Progenitor cell of endocrine pancreas (in vitro differentiated cells): ENCODE results near the gene IL2. TPM values are rescaled to one million over a fixed set of nuclear protein-coding genes. Genes with fewer than 3 reads are reported as not detected.

Experiments
- DNase-seq: peaks from one replicate; pipeline ENCODE4 v3.0.0; 2021; ENCODE audit warnings: low spot score; ENCODE audit not compliant: unreplicated experiment
- H3K27ac Mint-ChIP-seq: 2 replicates; pipeline ENCODE4 v1.8.0; 2021; ENCODE audit warnings: mild to moderate bottlenecking, moderate library complexity, mixed read lengths
- H3K27me3 Mint-ChIP-seq: 2 replicates; pipeline ENCODE4 v1.8.0; 2021; ENCODE audit warnings: mixed read lengths
- H3K36me3 Mint-ChIP-seq: 2 replicates; pipeline ENCODE4 v1.8.0; 2022; ENCODE audit warnings: mixed read lengths; ENCODE audit not compliant: insufficient read depth
- H3K4me1 Mint-ChIP-seq: 2 replicates; pipeline ENCODE4 v1.8.0; 2021; ENCODE audit warnings: low read depth, mixed read lengths
- H3K4me3 Mint-ChIP-seq: 2 replicates; pipeline ENCODE4 v1.8.0; 2021; ENCODE audit warnings: low read depth, mild to moderate bottlenecking, moderate library complexity, mixed read lengths
- H3K9me3 Mint-ChIP-seq: 2 replicates; pipeline ENCODE4 v1.8.0; 2021; ENCODE audit warnings: low read depth, mixed read lengths
- long read RNA-seq: library from polyadenylated mRNA; unstranded; transcript quantifications from one replicate; pipeline ENCODE4 v2.0.0, GENCODE V29; 2020
- total RNA-seq: library from RNA; stranded (reverse); gene quantifications from 2 replicates; pipeline ENCODE4 v1.2.1, GENCODE V29; 2021
- TF ChIP-seq, protein P1 (sequence below): fragments of 200-600 bp; sonication (generic); IDR thresholded peaks from one replicate; pipeline ENCODE4 v1.5.0; 2021; ENCODE audit warnings: antibody characterized with exemption, mild to moderate bottlenecking; ENCODE audit not compliant: unreplicated experiment

Gene IL2
- not detected in 2 replicates for total RNA-seq
- long read RNA-seq = 0 reads

DNA sequence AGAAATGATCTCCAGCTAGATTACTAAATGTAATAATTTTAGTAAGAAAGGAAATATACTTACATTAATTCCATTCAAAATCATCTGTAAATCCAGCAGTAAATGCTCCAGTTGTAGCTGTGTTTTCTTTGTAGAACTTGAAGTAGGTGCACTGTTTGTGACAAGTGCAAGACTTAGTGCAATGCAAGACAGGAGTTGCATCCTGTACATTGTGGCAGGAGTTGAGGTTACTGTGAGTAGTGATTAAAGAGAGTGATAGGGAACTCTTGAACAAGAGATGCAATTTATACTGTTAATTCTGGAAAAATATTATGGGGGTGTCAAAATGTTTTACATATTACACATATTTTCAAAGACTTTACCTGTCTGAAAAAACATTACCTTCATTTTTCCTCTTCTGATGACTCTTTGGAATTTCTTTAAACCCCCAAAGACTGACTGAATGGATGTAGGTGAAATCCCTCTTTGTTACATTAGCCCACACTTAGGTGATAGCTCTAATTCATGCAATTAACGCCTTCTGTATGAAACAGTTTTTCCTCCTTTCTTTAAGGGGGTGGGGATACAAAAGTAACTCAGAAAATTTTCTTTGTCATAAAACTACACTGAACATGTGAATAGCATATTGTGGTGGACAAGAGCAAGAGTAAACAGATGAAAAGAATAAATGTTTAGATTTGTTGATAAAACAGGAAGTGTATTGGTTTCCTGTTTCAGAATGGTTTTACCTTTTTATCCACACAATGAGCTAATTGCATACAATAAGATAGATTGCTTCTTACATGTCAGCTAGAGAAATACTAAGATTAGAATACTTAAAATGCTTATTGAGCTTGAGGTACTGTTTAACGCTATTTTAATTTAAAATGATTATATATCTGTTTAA is at the start of gene IL2:
Gene IL2, minus strand, starts transcription at position 495 of the 886 bp plus-strand sequence. Its CDS starts 285 bp downstream, at position 210.
- no peak for DNase-seq
- no peak within 1 kb of the TSS for H3K4me3 Mint-ChIP-seq
- peaks cover 12% of the 10 kb centered on the region for H3K4me1 Mint-ChIP-seq
- H3K27ac Mint-ChIP-seq = no peak within 1 kb of the TSS
- no peaks in the 10 kb centered on the region for H3K36me3 Mint-ChIP-seq
- TF ChIP-seq, protein P1, sequence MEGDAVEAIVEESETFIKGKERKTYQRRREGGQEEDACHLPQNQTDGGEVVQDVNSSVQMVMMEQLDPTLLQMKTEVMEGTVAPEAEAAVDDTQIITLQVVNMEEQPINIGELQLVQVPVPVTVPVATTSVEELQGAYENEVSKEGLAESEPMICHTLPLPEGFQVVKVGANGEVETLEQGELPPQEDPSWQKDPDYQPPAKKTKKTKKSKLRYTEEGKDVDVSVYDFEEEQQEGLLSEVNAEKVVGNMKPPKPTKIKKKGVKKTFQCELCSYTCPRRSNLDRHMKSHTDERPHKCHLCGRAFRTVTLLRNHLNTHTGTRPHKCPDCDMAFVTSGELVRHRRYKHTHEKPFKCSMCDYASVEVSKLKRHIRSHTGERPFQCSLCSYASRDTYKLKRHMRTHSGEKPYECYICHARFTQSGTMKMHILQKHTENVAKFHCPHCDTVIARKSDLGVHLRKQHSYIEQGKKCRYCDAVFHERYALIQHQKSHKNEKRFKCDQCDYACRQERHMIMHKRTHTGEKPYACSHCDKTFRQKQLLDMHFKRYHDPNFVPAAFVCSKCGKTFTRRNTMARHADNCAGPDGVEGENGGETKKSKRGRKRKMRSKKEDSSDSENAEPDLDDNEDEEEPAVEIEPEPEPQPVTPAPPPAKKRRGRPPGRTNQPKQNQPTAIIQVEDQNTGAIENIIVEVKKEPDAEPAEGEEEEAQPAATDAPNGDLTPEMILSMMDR = no peak
- no peaks in the 10 kb centered on the region for H3K27me3 Mint-ChIP-seq
- H3K9me3 Mint-ChIP-seq = no peaks in the 10 kb centered on the region

DNA sequence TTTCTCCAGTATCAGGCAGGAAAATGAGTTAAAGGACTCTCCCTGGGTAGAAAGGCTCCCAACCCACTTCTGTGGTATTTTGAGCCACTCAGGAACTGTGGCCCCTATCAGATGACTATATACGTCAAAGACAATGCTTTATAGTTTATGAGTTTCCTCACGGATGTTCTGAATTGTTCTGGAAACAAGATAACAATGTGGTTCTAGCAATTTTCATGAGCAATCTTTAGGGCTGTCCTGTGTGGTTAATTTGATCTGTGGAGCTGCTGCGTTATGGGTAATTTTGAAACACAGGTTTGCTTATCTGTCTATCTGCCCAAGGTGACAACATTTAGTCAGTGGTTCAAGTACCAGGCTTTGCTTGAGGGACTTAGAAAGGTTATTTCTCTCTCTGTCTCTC is 46.7 kb upstream of the IL2 start:
- TF ChIP-seq, protein P1 = no peak
- Mint-ChIP-seq H3K27me3 (no peaks in the 10 kb centered on the region), H3K4me1 (peaks cover 1% of the 10 kb centered on the region), H3K36me3 (no peaks in the 10 kb centered on the region), H3K4me3 (no peak overlapping the region), H3K9me3 (no peaks in the 10 kb centered on the region), H3K27ac (no peak overlapping the region)
- no peak for DNase-seq

DNA sequence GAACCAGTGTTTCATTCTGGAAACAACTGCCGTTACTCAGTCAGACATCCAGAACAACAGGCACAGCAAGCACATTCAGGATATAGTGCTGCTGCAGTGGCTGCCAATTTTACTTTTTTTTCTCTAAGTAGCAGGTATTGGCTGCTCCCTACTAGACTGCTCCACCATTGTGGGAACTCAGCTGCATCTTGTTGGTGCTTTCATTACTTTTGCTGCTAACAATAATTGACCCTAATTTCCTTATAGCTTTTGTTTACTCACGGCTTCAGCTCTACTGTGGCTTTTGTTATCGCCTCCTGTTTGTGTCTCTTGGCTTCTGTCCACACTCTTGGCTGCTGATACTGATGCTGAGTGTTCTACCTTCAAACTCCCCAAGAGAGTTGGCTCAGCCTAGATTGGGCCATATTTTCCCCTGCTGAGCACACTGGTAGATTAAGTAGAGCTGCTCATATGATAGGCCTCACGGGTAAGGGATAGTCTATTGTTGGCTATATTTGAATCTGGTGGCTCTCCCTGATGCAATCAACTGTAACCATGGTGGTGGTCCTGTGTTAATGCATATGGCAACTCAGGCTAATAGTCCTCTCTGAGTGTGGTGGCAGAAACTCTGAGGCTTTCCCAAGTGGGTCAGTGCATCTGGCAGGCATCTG is 44.5 kb upstream of the IL2 start:
- DNase-seq = no peak
- peaks cover 1% of the 10 kb centered on the region for H3K4me1 Mint-ChIP-seq
- H3K9me3 Mint-ChIP-seq = peaks cover under 1% of the 10 kb centered on the region
- H3K27me3 Mint-ChIP-seq = no peaks in the 10 kb centered on the region
- no peak overlapping the region for H3K27ac Mint-ChIP-seq
- TF ChIP-seq, protein P1 = no peak
- no peaks in the 10 kb centered on the region for H3K36me3 Mint-ChIP-seq
- no peak overlapping the region for H3K4me3 Mint-ChIP-seq

DNA sequence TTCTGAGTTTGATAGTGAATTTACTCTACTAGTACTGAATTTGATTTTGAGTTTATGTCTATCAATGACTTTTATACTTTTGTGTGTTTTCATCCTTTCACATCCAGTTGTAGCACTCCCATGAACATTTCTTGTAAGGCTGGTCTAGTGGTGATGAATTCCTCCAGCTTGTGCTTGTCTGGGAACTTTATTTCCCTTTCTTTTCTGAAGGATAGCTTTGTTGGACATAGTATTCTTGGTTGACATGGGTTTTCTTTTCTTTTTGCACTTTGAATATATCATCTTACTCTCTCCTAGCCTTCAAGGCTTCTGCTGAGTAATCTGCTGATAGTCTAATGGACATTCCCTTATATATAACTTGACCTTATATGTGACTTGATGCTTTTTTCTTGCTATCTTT is 32.5 kb upstream of the IL2 start:
- Mint-ChIP-seq H3K9me3 (peaks cover 37% of the 10 kb centered on the region), H3K4me1 (no peaks in the 10 kb centered on the region)

DNA sequence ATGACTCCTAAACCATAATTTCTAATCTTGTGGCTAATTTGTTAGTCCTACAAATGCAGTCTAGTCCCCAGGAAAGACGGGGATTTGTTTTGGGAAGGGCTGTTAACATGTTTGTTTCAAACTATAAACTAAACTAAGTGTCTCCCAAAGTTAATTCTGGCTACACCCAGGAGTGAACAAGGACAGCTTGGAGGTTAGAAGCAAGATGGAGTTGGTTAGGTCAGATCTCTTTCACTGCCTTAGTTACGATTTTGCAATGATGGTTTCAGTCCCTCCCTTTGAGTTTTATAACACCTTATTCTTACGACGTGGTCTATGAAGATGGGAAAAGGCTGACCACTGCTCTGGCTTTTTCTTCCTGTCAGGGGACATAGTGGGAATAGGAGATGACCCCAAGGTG is 27.0 kb upstream of the IL2 start:
- no peak for DNase-seq
- no peak overlapping the region for H3K27ac Mint-ChIP-seq
- TF ChIP-seq, protein P1 = no peak
- peaks cover 19% of the 10 kb centered on the region for H3K9me3 Mint-ChIP-seq
- no peak overlapping the region for H3K4me3 Mint-ChIP-seq
- peaks cover 4% of the 10 kb centered on the region for H3K4me1 Mint-ChIP-seq
- no peaks in the 10 kb centered on the region for H3K27me3 Mint-ChIP-seq
- no peaks in the 10 kb centered on the region for H3K36me3 Mint-ChIP-seq

More for the DNA sequence above, 32.5 kb upstream of the IL2 start:
- Mint-ChIP-seq H3K4me3 (no peak overlapping the region), H3K27me3 (no peaks in the 10 kb centered on the region), H3K36me3 (no peaks in the 10 kb centered on the region), H3K27ac (no peak overlapping the region)
- TF ChIP-seq, protein P1 = no peak
- no peak for DNase-seq
